Keratinocyte (primary cell): ENCODE data around the gene ITGB6. TPM values are rescaled to one million over a fixed set of nuclear protein-coding genes. Genes with fewer than 3 reads are reported as not detected.

Experiments used
- DNase-seq: peaks from one replicate; pipeline ENCODE4 v3.0.0-alpha.2; 2011; ENCODE audit warnings: low read depth, missing footprints, low spot score
- FAIRE-seq: peaks from 2 replicates; lab custom pipeline; 2011; peaks lifted over from hg19 to GRCh38; lab: Jason Lieb, UNC
- H2AFZ ChIP-seq: 2 replicates; pipeline ENCODE4 v1.6.0; 2012; ENCODE audit warnings: low read length, control low read depth, inconsistent platforms; ENCODE audit not compliant: control insufficient read depth
- H3K27ac ChIP-seq: 2 replicates; pipeline ENCODE4 v1.5.1; 2011; ENCODE audit warnings: low read length; ENCODE audit not compliant: control insufficient read depth, insufficient read depth
- H3K27me3 ChIP-seq: 3 replicates; pipeline ENCODE4 v1.6.0; 2011; ENCODE audit warnings: low read length; ENCODE audit not compliant: control insufficient read depth, insufficient read depth; ENCODE audit errors: extremely low read depth
- H3K36me3 ChIP-seq, 2 experiments: 2 replicates in 1 of 2; 3 replicates in 1 of 2; pipeline ENCODE4 v1.5.1; 2011; ENCODE audit warnings: low read length in 2 of 2, mild to moderate bottlenecking in 1 of 2; ENCODE audit not compliant: control insufficient read depth in 2 of 2, insufficient read depth in 2 of 2; ENCODE audit errors: extremely low read depth in 1 of 2
- H3K4me1 ChIP-seq: 3 replicates; pipeline ENCODE4 v1.5.1; 2011; ENCODE audit warnings: low read length; ENCODE audit not compliant: control insufficient read depth, insufficient read depth; ENCODE audit errors: extremely low read depth
- H3K4me2 ChIP-seq: 3 replicates; pipeline ENCODE4 v1.6.0; 2011; ENCODE audit warnings: low read depth, low read length; ENCODE audit not compliant: control insufficient read depth, insufficient read depth; ENCODE audit errors: extremely low read depth
- H3K4me3 ChIP-seq, 3 experiments: fragments of 200-600 bp in 1 of 3; sonication (generic) in 1 of 3; 2 replicates in 2 of 3; 3 replicates in 1 of 3; pipeline ENCODE4 v1.5.1; 2011 to 2016; ENCODE audit warnings: low read length in 3 of 3, mild to moderate bottlenecking in 3 of 3, control low read depth in 2 of 3, inconsistent platforms in 1 of 3, low read depth in 1 of 3, mixed read lengths in 1 of 3, mixed run types in 1 of 3, moderate library complexity in 1 of 3; ENCODE audit not compliant: control insufficient read depth in 2 of 3, insufficient read depth in 2 of 3; ENCODE audit errors: extremely low read depth in 1 of 3
- H3K79me2 ChIP-seq: 2 replicates; pipeline ENCODE4 v1.6.0; 2012; ENCODE audit warnings: low read length; ENCODE audit not compliant: control insufficient read depth, insufficient read depth
- H3K9ac ChIP-seq: 3 replicates; pipeline ENCODE4 v1.6.0; 2011; ENCODE audit warnings: low read length; ENCODE audit not compliant: control insufficient read depth, insufficient read depth; ENCODE audit errors: extremely low read depth
- H3K9me1 ChIP-seq: 3 replicates; pipeline ENCODE4 v1.6.0; 2011; ENCODE audit warnings: low read length; ENCODE audit not compliant: control insufficient read depth, insufficient read depth; ENCODE audit errors: extremely low read depth
- H3K9me3 ChIP-seq: 2 replicates; pipeline ENCODE4 v1.5.1; 2012; ENCODE audit warnings: low read depth, low read length; ENCODE audit not compliant: control insufficient read depth
- H4K20me1 ChIP-seq: 3 replicates; pipeline ENCODE4 v1.6.0; 2011; ENCODE audit warnings: low read length; ENCODE audit not compliant: control insufficient read depth, insufficient read depth; ENCODE audit errors: extremely low read depth
- CTCF ChIP-seq, 3 experiments: IDR thresholded peaks in 1 of 3; conservative IDR thresholded peaks in 1 of 3; optimal IDR thresholded peaks in 1 of 3; 2 replicates in 2 of 3; 3 replicates in 1 of 3; pipeline versions ENCODE3 to v1.5.1; 2011; ENCODE audit warnings: low read length in 3 of 3, mild to moderate bottlenecking in 3 of 3, moderate library complexity in 2 of 3, control low read depth in 1 of 3, inconsistent platforms in 1 of 3; ENCODE audit not compliant: insufficient read depth in 2 of 3; ENCODE audit errors: extremely low read depth in 1 of 3
- EZH2 ChIP-seq: IDR thresholded peaks from one replicate; pipeline ENCODE4 v1.6.1; 2012; ENCODE audit warnings: inconsistent platforms, mild to moderate bottlenecking, low read length, moderate library complexity
- dilution Hi-C: fragments of 300-500 bp; cut with MboI; formaldehyde crosslinking; loops from one replicate; pipeline ENCODE4 v1.7.0; 2020; ENCODE audit warnings: low sequenced_read_pairs; ENCODE audit not compliant: extremely low pct_ligation_motif_present
- polyA plus RNA-seq, 5 experiments: library from polyadenylated mRNA; depleted of rRNA in 3 of 5; stranded (reverse) in 3 of 5; stranded (forward) in 1 of 5; unstranded in 1 of 5; fragments of >200 nt; gene quantifications; 1 replicate in 1 of 5; 2 replicates in 3 of 5; 3 replicates in 1 of 5; pipeline versions ENCODE4 v1.2.1 to v1.2.3, GENCODE V29; 2011 to 2012; ENCODE audit warnings: missing spikeins in 2 of 5, low read depth in 1 of 5, low replicate concordance in 1 of 5

ITGB6 gene
- polyA plus RNA-seq, 1 donor (not counting 4 experiments of a cell fraction or from before 2014, with no cell fraction given) = 183 TPM

DNA sequence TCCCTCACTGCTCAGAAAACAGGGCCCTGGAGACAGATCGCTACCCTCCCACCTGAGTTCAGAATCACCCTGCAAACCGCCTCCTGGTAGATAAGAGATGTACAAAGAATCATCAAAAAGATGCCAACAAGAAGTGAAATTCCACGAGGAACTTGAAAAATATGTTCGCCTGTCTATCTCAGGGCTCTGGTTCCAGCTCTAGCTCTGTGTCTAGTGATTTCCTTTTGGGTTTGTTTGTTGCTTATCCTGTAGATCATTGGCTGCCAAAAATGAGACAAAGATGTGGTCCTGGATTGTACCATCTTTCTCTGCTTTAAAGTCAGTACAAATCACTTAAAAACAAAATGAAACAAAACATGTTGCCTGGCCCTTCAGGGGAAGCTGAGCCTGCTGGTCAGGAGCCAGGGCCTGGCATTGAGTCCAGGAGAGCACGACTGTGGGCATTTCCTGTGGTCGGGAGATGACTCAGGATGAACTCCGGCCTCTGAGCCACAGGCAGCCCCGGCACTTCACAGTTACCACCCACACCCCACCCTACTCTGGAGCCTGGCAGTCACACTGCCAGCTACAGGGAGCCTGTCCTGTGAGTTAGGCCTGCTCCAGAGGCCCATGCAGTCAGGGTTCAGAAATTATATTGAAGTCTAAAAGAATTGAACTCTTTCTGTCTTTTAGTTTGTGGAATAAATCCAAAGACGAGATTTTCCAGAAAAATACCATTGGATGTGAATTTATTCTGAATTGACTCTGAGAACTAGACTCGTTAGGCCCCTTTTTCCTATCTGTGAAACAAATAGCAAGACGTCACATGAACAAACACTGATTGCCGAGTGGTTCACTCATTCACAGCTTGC is 8.0 kb upstream of the ITGB6 start:
- peaks cover 64% of the 10 kb centered on the region for H3K4me1 ChIP-seq
- H3K36me3 ChIP-seq = no peaks in the 10 kb centered on the region
- FAIRE-seq (peak; percentile 61), DNase-seq (peak; percentile 75)
- no peaks in the 10 kb centered on the region for H3K9me1 ChIP-seq
- no peaks in the 10 kb centered on the region for H4K20me1 ChIP-seq
- H3K27ac ChIP-seq = peak overlapping the region; percentile 91
- TF ChIP-seq CTCF (optimal IDR thresholded peaks at IDR 0.05 in 1 of 3, IDR thresholded peaks at IDR 0.05 in 1 of 3, conservative IDR thresholded peaks at IDR 0.05 in 1 of 3; ENCODE audit: extremely low read depth in 1 of 3, insufficient read depth in 2 of 3, low read length in 3 of 3) (no peak), EZH2 (no peak)
- peak overlapping the region in 1 of 3 experiments; percentile 5 for H3K4me3 ChIP-seq
- peak overlapping the region; percentile 63 for H3K9ac ChIP-seq
- dilution Hi-C loops = no loop called here
- no peaks in the 10 kb centered on the region for H3K79me2 ChIP-seq
- H3K27me3 ChIP-seq = no peaks in the 10 kb centered on the region
- H3K9me3 ChIP-seq = peaks cover 3% of the 10 kb centered on the region
- H2AFZ ChIP-seq = no peak overlapping the region
- peak overlapping the region; percentile 57 for H3K4me2 ChIP-seq

DNA sequence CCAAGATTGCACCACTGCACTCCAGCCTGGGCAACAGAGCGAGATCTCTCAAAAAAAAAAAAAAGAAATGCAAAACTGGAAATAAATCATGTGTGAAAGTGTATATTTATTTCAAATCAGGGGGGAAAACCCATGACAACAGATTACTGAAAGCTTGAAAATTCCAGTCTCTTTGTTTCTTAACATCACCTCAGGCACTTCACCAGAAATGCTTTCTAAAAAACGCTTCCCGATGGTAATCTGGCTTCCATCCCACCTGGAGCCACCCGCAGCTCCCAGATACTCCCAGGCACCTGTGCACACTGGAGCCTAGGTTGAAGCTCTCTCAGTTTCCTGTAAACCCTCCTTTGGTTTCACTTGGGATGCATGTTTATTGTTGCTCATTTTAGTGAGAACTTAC is 7.2 kb upstream of the ITGB6 start:
- peaks cover 64% of the 10 kb centered on the region for H3K4me1 ChIP-seq
- H3K9me3 ChIP-seq = peaks cover 3% of the 10 kb centered on the region
- H4K20me1 ChIP-seq = no peaks in the 10 kb centered on the region
- no peak for TF ChIP-seq CTCF (optimal IDR thresholded peaks at IDR 0.05 in 1 of 3, IDR thresholded peaks at IDR 0.05 in 1 of 3, conservative IDR thresholded peaks at IDR 0.05 in 1 of 3; ENCODE audit: extremely low read depth in 1 of 3, insufficient read depth in 2 of 3, low read length in 3 of 3)
- no peak for TF ChIP-seq EZH2
- H3K4me2 ChIP-seq = peak overlapping the region; percentile 57
- DNase-seq (no peak), FAIRE-seq (peak; percentile 69)
- H3K27me3 ChIP-seq = no peaks in the 10 kb centered on the region
- H3K9me1 ChIP-seq = no peaks in the 10 kb centered on the region
- dilution Hi-C loops = no loop called here
- peak overlapping the region; percentile 63 for H3K9ac ChIP-seq
- no peaks in the 10 kb centered on the region for H3K79me2 ChIP-seq
- H3K4me3 ChIP-seq = no peak overlapping the region
- H3K36me3 ChIP-seq = no peaks in the 10 kb centered on the region
- H3K27ac ChIP-seq = peak overlapping the region; percentile 91
- no peak overlapping the region for H2AFZ ChIP-seq
